Peyer's patch (tissue), 4 donors: ENCODE measurements around the gene PHF2.

Experiments used
- POLR2A ChIP-seq, 2 donors: fragments of 450-650 bp; IDR thresholded peaks; one replicate each; pipeline ENCODE4 v1.5.1; 2017; ENCODE audit warnings: antibody characterized with exemption in 2 of 2, mild to moderate bottlenecking in 2 of 2, moderate library complexity in 2 of 2
- TF ChIP-seq, protein P1 (sequence below), 6 experiments: fragments of 450-650 bp in 4 of 6; fragments of 200-600 bp in 2 of 6; sonication (generic) in 1 of 6; IDR thresholded peaks; one replicate each; pipeline ENCODE4 v1.5.1; 2017 to 2019; ENCODE audit warnings: antibody characterized with exemption in 6 of 6, mild to moderate bottlenecking in 3 of 6, moderate library complexity in 1 of 6

GRCh38 chr9:93569621-93570174 is 6.7 kb upstream of the PHF2 start:
- TF ChIP-seq, protein P1, sequence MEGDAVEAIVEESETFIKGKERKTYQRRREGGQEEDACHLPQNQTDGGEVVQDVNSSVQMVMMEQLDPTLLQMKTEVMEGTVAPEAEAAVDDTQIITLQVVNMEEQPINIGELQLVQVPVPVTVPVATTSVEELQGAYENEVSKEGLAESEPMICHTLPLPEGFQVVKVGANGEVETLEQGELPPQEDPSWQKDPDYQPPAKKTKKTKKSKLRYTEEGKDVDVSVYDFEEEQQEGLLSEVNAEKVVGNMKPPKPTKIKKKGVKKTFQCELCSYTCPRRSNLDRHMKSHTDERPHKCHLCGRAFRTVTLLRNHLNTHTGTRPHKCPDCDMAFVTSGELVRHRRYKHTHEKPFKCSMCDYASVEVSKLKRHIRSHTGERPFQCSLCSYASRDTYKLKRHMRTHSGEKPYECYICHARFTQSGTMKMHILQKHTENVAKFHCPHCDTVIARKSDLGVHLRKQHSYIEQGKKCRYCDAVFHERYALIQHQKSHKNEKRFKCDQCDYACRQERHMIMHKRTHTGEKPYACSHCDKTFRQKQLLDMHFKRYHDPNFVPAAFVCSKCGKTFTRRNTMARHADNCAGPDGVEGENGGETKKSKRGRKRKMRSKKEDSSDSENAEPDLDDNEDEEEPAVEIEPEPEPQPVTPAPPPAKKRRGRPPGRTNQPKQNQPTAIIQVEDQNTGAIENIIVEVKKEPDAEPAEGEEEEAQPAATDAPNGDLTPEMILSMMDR (IDR thresholded peaks at IDR 0.05): no peak
- TF ChIP-seq POLR2A (IDR thresholded peaks at IDR 0.05): no peak
